Endothelial cell of umbilical vein (primary cell): ENCODE data around the gene TMEM176A. TPM values are rescaled to one million over a fixed set of nuclear protein-coding genes. Genes with fewer than 3 reads are reported as not detected.

ENCODE experiments used
- BruUV-seq: library from RNA; stranded (reverse); fragments of 400-500 nt; replicated peaks from 2 replicates; lab custom pipeline; 2021; lab: Mats Ljungman, UMichigan
- CTCF ChIA-PET: fragments of 300-600, 350-600 bp; sonication (Branson Sonifier 250); formaldehyde crosslinking; loops from one replicate; lab custom pipeline; 2021; ENCODE audit warnings: antibody characterized with exemption, inconsistent platforms; lab: Charles Lee
- POLR2A ChIA-PET: fragments of 300-600, 350-600 bp; sonication (Branson Sonifier 250); formaldehyde crosslinking; loops from one replicate; lab custom pipeline; 2021; ENCODE audit warnings: antibody characterized with exemption, inconsistent platforms; lab: Charles Lee
- DNase-seq: peaks from one replicate; pipeline ENCODE4 v3.0.0-alpha.2; 2011; ENCODE audit warnings: low read depth, low spot score
- FAIRE-seq: peaks from 2 replicates; lab custom pipeline; 2011; peaks lifted over from hg19 to GRCh38; lab: Jason Lieb, UNC
- H2AFZ ChIP-seq: 2 replicates; pipeline ENCODE4 v1.6.0; 2012; ENCODE audit warnings: low read depth, low read length, control low read depth, inconsistent platforms
- H3K27ac ChIP-seq: 2 replicates; pipeline ENCODE4 v1.5.1; 2011; ENCODE audit warnings: low read depth, mild to moderate bottlenecking, control low read depth, low read length, moderate library complexity; ENCODE audit not compliant: insufficient read depth
- H3K27me3 ChIP-seq, 2 experiments: 2 replicates each; pipeline versions ENCODE4 v1.6.0 to v1.6.1; 2011; ENCODE audit warnings: low read length in 2 of 2, mixed read lengths in 1 of 2; ENCODE audit not compliant: control insufficient read depth in 2 of 2, insufficient read depth in 2 of 2
- H3K36me3 ChIP-seq, 2 experiments: 2 replicates in 1 of 2; 3 replicates in 1 of 2; pipeline ENCODE4 v1.5.1; 2011; ENCODE audit warnings: low read length in 2 of 2, mild to moderate bottlenecking in 1 of 2, moderate library complexity in 1 of 2; ENCODE audit not compliant: control insufficient read depth in 2 of 2, insufficient read depth in 2 of 2; ENCODE audit errors: extremely low read depth in 1 of 2
- H3K4me1 ChIP-seq: 3 replicates; pipeline ENCODE4 v1.5.1; 2011; ENCODE audit warnings: mild to moderate bottlenecking, low read length; ENCODE audit not compliant: control insufficient read depth, insufficient read depth; ENCODE audit errors: extremely low read depth
- H3K4me2 ChIP-seq: 2 replicates; pipeline ENCODE4 v1.6.1; 2011; ENCODE audit warnings: low read length, control low read depth, mixed read lengths; ENCODE audit not compliant: insufficient read depth
- H3K4me3 ChIP-seq, 3 experiments: fragments of 200-600 bp in 1 of 3; sonication (generic), shearing (Covaris generic) in 1 of 3; replicated peaks in 1 of 3; 2 replicates each; pipeline ENCODE4 v1.5.1; 2011 to 2016; ENCODE audit warnings: control low read depth in 3 of 3, low read length in 3 of 3, mild to moderate bottlenecking in 2 of 3, inconsistent platforms in 1 of 3, low read depth in 1 of 3, moderate library complexity in 1 of 3; ENCODE audit not compliant: insufficient read depth in 1 of 3
- H3K79me2 ChIP-seq: 2 replicates; pipeline ENCODE4 v1.6.0; 2012; ENCODE audit warnings: low read length, inconsistent platforms; ENCODE audit not compliant: control insufficient read depth, insufficient read depth
- H3K9ac ChIP-seq: replicated peaks from 2 replicates; pipeline ENCODE3; 2011; ENCODE audit warnings: low read length, control low read depth; ENCODE audit not compliant: insufficient read depth; ENCODE audit errors: extremely low read depth
- H3K9me1 ChIP-seq: replicated peaks from 3 replicates; pipeline ENCODE4 v1.6.0; 2011; ENCODE audit warnings: mild to moderate bottlenecking, low read length; ENCODE audit not compliant: control insufficient read depth, insufficient read depth; ENCODE audit errors: extremely low read depth
- H3K9me3 ChIP-seq: replicated peaks from 2 replicates; pipeline ENCODE4 v1.5.1; 2012; ENCODE audit warnings: low read length, inconsistent platforms; ENCODE audit not compliant: control insufficient read depth, insufficient read depth
- H4K20me1 ChIP-seq: replicated peaks from 2 replicates; pipeline ENCODE3; 2011; ENCODE audit warnings: mild to moderate bottlenecking, low read length; ENCODE audit not compliant: control insufficient read depth, insufficient read depth; ENCODE audit errors: extremely low read depth
- CTCF ChIP-seq, 2 donors: IDR thresholded peaks; 1 replicate in 1 of 2; 2 replicates in 1 of 2; pipeline ENCODE4 v1.5.1; 2011; ENCODE audit warnings: low read length in 2 of 2, mild to moderate bottlenecking in 2 of 2, moderate library complexity in 2 of 2, control low read depth in 1 of 2, inconsistent platforms in 1 of 2, low read depth in 1 of 2; ENCODE audit not compliant: insufficient read depth in 1 of 2; ENCODE audit errors: extremely low read depth in 1 of 2
- EZH2 ChIP-seq: IDR thresholded peaks from 2 replicates; pipeline ENCODE4 v1.6.1; 2012; ENCODE audit warnings: borderline replicate concordance, low read depth, mild to moderate bottlenecking, moderate library complexity, low read length, inconsistent platforms; ENCODE audit not compliant: severe bottlenecking
- FOS ChIP-seq: IDR thresholded peaks from 2 replicates; pipeline ENCODE4 v1.6.1; 2011; ENCODE audit warnings: mild to moderate bottlenecking, low read length, moderate library complexity, borderline replicate concordance; ENCODE audit not compliant: insufficient read depth
- GATA2 ChIP-seq: IDR thresholded peaks from 2 replicates; pipeline ENCODE4 v1.7.0; 2011; ENCODE audit warnings: low read depth, mild to moderate bottlenecking, moderate library complexity, mixed read lengths, low read length; ENCODE audit not compliant: insufficient read length, insufficient read depth
- JUN ChIP-seq: IDR thresholded peaks from 2 replicates; pipeline ENCODE4 v1.6.1; 2011; ENCODE audit warnings: borderline replicate concordance, low read depth; ENCODE audit not compliant: insufficient read length, insufficient read depth
- MYC ChIP-seq: IDR thresholded peaks from one replicate; pipeline ENCODE4 v1.6.1; 2011; ENCODE audit warnings: mild to moderate bottlenecking, low read depth, low read length
- POLR2A ChIP-seq: IDR thresholded peaks from 2 replicates; pipeline ENCODE4 v1.6.1; 2012; ENCODE audit warnings: low read depth, mild to moderate bottlenecking, control low read depth, low read length
- POLR2AphosphoS5 ChIP-seq: IDR thresholded peaks from 2 replicates; pipeline ENCODE4 v1.6.1; 2012; ENCODE audit warnings: low read depth, mild to moderate bottlenecking, control low read depth, low read length, moderate library complexity; ENCODE audit not compliant: insufficient read depth
- dilution Hi-C: fragments of 300-500 bp; cut with MboI; formaldehyde crosslinking; loops from one replicate; pipeline ENCODE4 v1.15.0; 2019; ENCODE audit warnings: low sequenced_read_pairs; ENCODE audit not compliant: extremely low pct_ligation_motif_present
- intact Hi-C: fragments of 100-400 bp; cut with micrococcal nuclease; formaldehyde crosslinking; loops from one replicate; pipeline ENCODE4 v1.10.0; 2022
- polyA plus RNA-seq, 4 experiments: library from polyadenylated mRNA; depleted of rRNA in 3 of 4; stranded (reverse) in 3 of 4; unstranded in 1 of 4; fragments of >200 nt; gene quantifications; 2 replicates each; pipeline versions ENCODE4 v1.2.1 to v1.2.3, GENCODE V29; 2011 to 2012; ENCODE audit warnings: missing spikeins in 1 of 4
- total RNA-seq: library from RNA; stranded (reverse); gene quantifications from 2 replicates; pipeline ENCODE4 v1.2.3, GENCODE V29; 2021
- TF ChIP-seq, protein P1 (sequence below): IDR thresholded peaks from 2 replicates; pipeline ENCODE4 v1.6.1; 2011; ENCODE audit not compliant: insufficient read depth, insufficient read length

TMEM176A gene
- total and polyA plus RNA-seq, 2 donors (not counting 3 experiments of a cell fraction or from before 2014, with no cell fraction given): not detected

DNA sequence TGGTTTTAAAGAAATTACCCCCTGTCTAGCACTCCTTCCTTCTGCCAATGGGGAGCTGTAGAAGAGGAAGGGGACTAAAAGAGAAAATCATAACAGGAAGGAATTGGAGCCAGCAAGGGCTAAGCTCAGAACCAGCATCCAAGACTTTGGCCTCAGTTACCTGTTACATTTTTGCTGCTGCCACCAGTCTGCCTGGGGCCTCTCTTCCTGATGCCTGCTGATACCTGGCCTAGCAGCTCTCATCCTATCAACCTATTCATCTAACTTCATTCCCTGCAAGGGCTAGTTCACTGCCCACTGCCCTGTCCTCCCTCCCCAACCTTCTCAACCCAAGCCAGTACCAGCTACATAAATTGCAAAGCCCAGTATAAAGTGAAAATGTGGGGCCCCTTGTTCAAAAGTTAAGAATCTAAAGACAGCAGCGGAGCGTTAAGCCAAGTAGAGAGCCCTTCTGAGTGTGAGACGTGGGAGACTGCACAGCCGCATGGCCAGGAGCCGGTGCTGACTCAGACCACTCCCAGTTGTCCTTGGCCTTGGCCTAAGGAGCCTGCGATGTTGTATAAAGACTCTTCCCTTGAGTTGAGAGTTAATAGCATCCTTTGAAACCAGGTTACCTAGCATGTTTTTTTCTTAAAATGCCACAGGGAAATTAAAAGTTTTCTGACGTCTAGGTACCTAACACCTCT lies 38.5 kb downstream of the TMEM176A start:
- H3K4me1 ChIP-seq: no peaks in the 10 kb centered on the region
- dilution Hi-C loops: no loop called here
- no peak overlapping the region for H3K4me2 ChIP-seq
- no peak overlapping the region for H3K27ac ChIP-seq
- ChIA-PET POLR2A (no interaction called here), CTCF (interaction anchor here (1.4 to 1.5 kb wide), 2 partner anchors 9 to 13 kb away, joined by 3 to 4 read pairs; partner anchors contain the start of gene AOC1)
- no peak overlapping the region for H3K4me3 ChIP-seq
- no peaks in the 10 kb centered on the region for H3K9me3 ChIP-seq
- H3K9me1 ChIP-seq: no peaks in the 10 kb centered on the region
- no peaks in the 10 kb centered on the region for H4K20me1 ChIP-seq
- TF ChIP-seq, protein P1, sequence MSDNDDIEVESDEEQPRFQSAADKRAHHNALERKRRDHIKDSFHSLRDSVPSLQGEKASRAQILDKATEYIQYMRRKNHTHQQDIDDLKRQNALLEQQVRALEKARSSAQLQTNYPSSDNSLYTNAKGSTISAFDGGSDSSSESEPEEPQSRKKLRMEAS: no peak
- TF ChIP-seq CTCF (IDR thresholded peaks at IDR 0.05; ENCODE audit: extremely low read depth in 1 of 2, insufficient read depth in 1 of 2, low read depth in 1 of 2, low read length in 2 of 2) (no peak), POLR2AphosphoS5 (no peak), FOS (no peak), JUN (no peak), POLR2A (no peak), GATA2 (no peak), EZH2 (no peak), MYC (no peak)
- no TSS peak for BruUV-seq
- FAIRE-seq (no peak), DNase-seq (no peak)
- no peaks in the 10 kb centered on the region for H3K79me2 ChIP-seq
- intact Hi-C loops: no loop called here
- H3K9ac ChIP-seq: no peak overlapping the region
- H2AFZ ChIP-seq: no peak overlapping the region
- no peaks in the 10 kb centered on the region for H3K36me3 ChIP-seq
- peaks cover 0 to 3% of the 10 kb centered on the region in 2 experiments for H3K27me3 ChIP-seq
